OCI-LY3 (cell line): ENCODE measurements around the gene RPP25L.

Source experiments
- H2AFZ ChIP-seq: fragments of 200-600, 300-600 bp; shearing (Covaris generic); 2 replicates; pipeline ENCODE4 v1.6.0; 2014; ENCODE audit warnings: antibody characterized with exemption, low read depth, low read length
- H3K27ac ChIP-seq: fragments of 200-600, 300-600 bp; sonication (generic); 2 replicates; pipeline ENCODE4 v1.5.1; 2014; ENCODE audit warnings: mild to moderate bottlenecking, low read length, moderate library complexity, mixed read lengths
- H3K27me3 ChIP-seq: fragments of 200-600, 300-600 bp; sonication (generic); 2 replicates; pipeline ENCODE4 v1.6.1; 2014; ENCODE audit warnings: low read depth, low read length, mixed read lengths
- H3K36me3 ChIP-seq: fragments of 200-600, 300-600 bp; sonication (generic); replicated peaks from 2 replicates; pipeline ENCODE3; 2014; ENCODE audit warnings: low read depth, low read length, mixed read lengths
- H3K4me1 ChIP-seq: fragments of 300-600, 200-600 bp; sonication (generic); 2 replicates; pipeline ENCODE4 v1.6.1; 2014; ENCODE audit warnings: low read length, mixed read lengths
- H3K4me2 ChIP-seq: fragments of 200-600, 300-600 bp; sonication (generic); 2 replicates; pipeline ENCODE4 v1.6.1; 2014; ENCODE audit warnings: low read length, mixed read lengths
- H3K4me3 ChIP-seq: fragments of 300-600, 200-600 bp; sonication (generic); 2 replicates; pipeline ENCODE4 v1.5.1; 2014; ENCODE audit warnings: antibody characterized with exemption, mild to moderate bottlenecking, low read length, moderate library complexity
- H3K79me2 ChIP-seq: fragments of 300-600, 200-600 bp; shearing (Covaris generic); 2 replicates; pipeline ENCODE4 v1.6.1; 2014; ENCODE audit warnings: mild to moderate bottlenecking, low read length, mixed read lengths
- H3K9ac ChIP-seq: fragments of 300-600, 200-600 bp; shearing (Covaris generic); 2 replicates; pipeline ENCODE4 v1.6.0; 2014; ENCODE audit warnings: mild to moderate bottlenecking, low read length, moderate library complexity
- H3K9me3 ChIP-seq: fragments of 200-600, 300-600 bp; shearing (Covaris generic); 2 replicates; pipeline ENCODE4 v1.6.1; 2014; ENCODE audit warnings: low read length, mixed read lengths; ENCODE audit not compliant: insufficient read depth
- H4K20me1 ChIP-seq: fragments of 200-600, 300-600 bp; sonication (generic); 2 replicates; pipeline ENCODE4 v1.6.1; 2016; ENCODE audit warnings: low read length, mixed read lengths; ENCODE audit not compliant: insufficient read depth
- CTCF ChIP-seq: fragments of 200-600, 300-600 bp; sonication (generic); IDR thresholded peaks from 2 replicates; pipeline ENCODE4 v1.5.1; 2014; ENCODE audit warnings: antibody characterized with exemption, low read length, low read depth
- EZH2phosphoT487 ChIP-seq: fragments of 200-600 bp; shearing (Covaris generic); IDR thresholded peaks from 2 replicates; pipeline ENCODE4 v1.6.1; 2018; ENCODE audit warnings: antibody characterized with exemption, mixed run types, low read depth

Gene RPP25L

GRCh38 chr9:34563262-34563661, 48.6 kb downstream of the RPP25L start:
- H3K79me2 ChIP-seq, result no peaks in the 10 kb centered on the region
- H3K27me3 ChIP-seq, result no peaks in the 10 kb centered on the region
- no peak overlapping the region for H3K9ac ChIP-seq
- no peaks in the 10 kb centered on the region for H3K36me3 ChIP-seq
- H3K4me2 ChIP-seq, result no peak overlapping the region
- no peak overlapping the region for H3K4me3 ChIP-seq
- H3K4me1 ChIP-seq, result peaks cover 15% of the 10 kb centered on the region; the same call in 1 of the 2 replicates
- no peak overlapping the region for H3K27ac ChIP-seq
- no peaks in the 10 kb centered on the region for H3K9me3 ChIP-seq
- no peaks in the 10 kb centered on the region for H4K20me1 ChIP-seq
- TF ChIP-seq CTCF (no peak), EZH2phosphoT487 (no peak)
- no peak overlapping the region for H2AFZ ChIP-seq

DNA sequence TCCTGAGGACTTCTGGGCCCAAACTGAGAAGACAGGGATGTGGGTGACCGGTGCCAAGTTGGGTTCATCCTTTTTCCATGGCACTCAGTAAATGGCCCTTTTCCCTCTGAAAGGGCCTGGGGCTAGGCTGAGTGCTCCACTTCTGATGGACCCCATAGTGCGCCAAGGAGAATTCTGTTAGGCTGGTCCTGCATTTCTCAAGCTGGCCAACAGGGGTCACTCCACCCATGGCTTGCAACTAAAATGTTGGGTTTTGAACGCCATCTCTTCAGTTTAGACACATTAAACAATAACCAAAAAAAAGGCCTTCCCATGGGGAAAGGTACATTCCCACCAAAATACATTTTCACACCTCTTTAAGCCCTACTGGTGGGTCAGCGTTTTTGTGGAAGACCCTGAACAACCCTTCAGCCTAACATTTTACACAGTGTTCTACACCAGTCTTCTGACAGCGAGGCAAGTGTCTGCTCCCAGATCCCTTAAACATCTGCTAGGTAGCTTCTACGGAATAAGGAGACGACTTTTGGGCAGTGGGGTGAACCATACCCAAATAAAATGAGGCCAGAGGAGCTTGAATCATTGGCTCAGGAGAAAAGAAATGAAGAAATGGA, 49.7 kb downstream of the RPP25L start:
- H3K27me3 ChIP-seq, result no peaks in the 10 kb centered on the region
- TF ChIP-seq CTCF (peak; percentile 88), EZH2phosphoT487 (no peak)
- no peak overlapping the region for H3K4me3 ChIP-seq
- no peak overlapping the region for H2AFZ ChIP-seq
- no peak overlapping the region for H3K9ac ChIP-seq
- H3K79me2 ChIP-seq, result no peaks in the 10 kb centered on the region
- no peaks in the 10 kb centered on the region for H4K20me1 ChIP-seq
- no peaks in the 10 kb centered on the region for H3K36me3 ChIP-seq
- no peak overlapping the region for H3K4me2 ChIP-seq
- no peak overlapping the region for H3K27ac ChIP-seq
- peaks cover 15% of the 10 kb centered on the region; the same call in 1 of the 2 replicates for H3K4me1 ChIP-seq
- H3K9me3 ChIP-seq, result no peaks in the 10 kb centered on the region

- Histone ChIP-seq H3K9ac (no peak overlapping the region), H3K4me2 (no peak overlapping the region), H4K20me1 (no peaks in the 10 kb centered on the region), H3K4me3 (no peak overlapping the region), H3K9me3 (no peaks in the 10 kb centered on the region), H3K27me3 (no peaks in the 10 kb centered on the region), H3K4me1 (peaks cover 15% of the 10 kb centered on the region; the same call in 1 of the 2 replicates), H3K27ac (no peak overlapping the region), H2AFZ (no peak overlapping the region), H3K36me3 (no peaks in the 10 kb centered on the region), H3K79me2 (no peaks in the 10 kb centered on the region)
- no peak for TF ChIP-seq CTCF
Measured at GRCh38 chr9:34560599-34561214, 51.2 kb downstream of the RPP25L start.
